Fibroblast of lung (primary cell): ENCODE data around the gene RERE. TPM values are rescaled to one million over a fixed set of nuclear protein-coding genes. Genes with fewer than 3 reads are reported as not detected.

ENCODE experiments used
- DNase-seq, 2 donors: peaks; one replicate each; pipeline versions ENCODE4 v3.0.0 to v3.0.0-alpha.2; 2010; ENCODE audit warnings: low read depth in 2 of 2
- H2AFZ ChIP-seq: 2 replicates; pipeline ENCODE4 v1.5.1; 2012; ENCODE audit warnings: low read length, control low read depth, inconsistent platforms
- H3K27ac ChIP-seq: 2 replicates; pipeline ENCODE4 v1.5.1; 2011; ENCODE audit warnings: low read length, control low read depth; ENCODE audit not compliant: insufficient read depth
- H3K27me3 ChIP-seq: 2 replicates; pipeline ENCODE4 v1.5.1; 2011; ENCODE audit warnings: mild to moderate bottlenecking, low read length; ENCODE audit not compliant: control insufficient read depth, insufficient read depth
- H3K36me3 ChIP-seq: 2 replicates; pipeline ENCODE4 v1.5.1; 2011; ENCODE audit warnings: low read length; ENCODE audit not compliant: control insufficient read depth, insufficient read depth
- H3K4me1 ChIP-seq: 2 replicates; pipeline ENCODE4 v1.5.1; 2011; ENCODE audit warnings: low read length; ENCODE audit not compliant: control insufficient read depth, insufficient read depth; ENCODE audit errors: extremely low read depth
- H3K4me2 ChIP-seq: 2 replicates; pipeline ENCODE4 v1.5.1; 2011; ENCODE audit warnings: low read length, control low read depth; ENCODE audit not compliant: insufficient read depth; ENCODE audit errors: extremely low read depth
- H3K4me3 ChIP-seq, 4 experiments: fragments of 200-600 bp in 1 of 4; sonication (generic) in 1 of 4; replicated peaks in 1 of 4; 2 replicates each; pipeline ENCODE4 v1.5.1; 2011 to 2016; ENCODE audit warnings: low read length in 4 of 4, low read depth in 3 of 4, mild to moderate bottlenecking in 3 of 4, control low read depth in 2 of 4, inconsistent platforms in 1 of 4, mixed read lengths in 1 of 4; ENCODE audit not compliant: insufficient read depth in 1 of 4; ENCODE audit errors: control extremely low read depth in 1 of 4
- H3K79me2 ChIP-seq: 2 replicates; pipeline ENCODE4 v1.5.1; 2012; ENCODE audit warnings: mild to moderate bottlenecking, low read length, inconsistent platforms; ENCODE audit not compliant: control insufficient read depth, insufficient read depth
- H3K9ac ChIP-seq: 2 replicates; pipeline ENCODE4 v1.5.1; 2011; ENCODE audit warnings: mild to moderate bottlenecking, low read length, control low read depth; ENCODE audit not compliant: insufficient read depth
- H3K9me3 ChIP-seq: 2 replicates; pipeline ENCODE4 v1.5.1; 2012; ENCODE audit warnings: low read depth, low read length; ENCODE audit not compliant: control insufficient read depth, insufficient read depth
- H4K20me1 ChIP-seq: 2 replicates; pipeline ENCODE4 v1.5.1; 2011; ENCODE audit warnings: low read length; ENCODE audit not compliant: control insufficient read depth, insufficient read depth; ENCODE audit errors: extremely low read depth
- EZH2 ChIP-seq: IDR thresholded peaks from 2 replicates; pipeline ENCODE4 v1.5.1; 2012; ENCODE audit warnings: low read length, control low read depth, mild to moderate bottlenecking; ENCODE audit errors: missing control alignments
- polyA plus RNA-seq, 2 donors: library from polyadenylated mRNA; depleted of rRNA in 1 of 2; stranded (reverse) in 1 of 2; unstranded in 1 of 2; fragments of >200 nt; gene quantifications; 2 replicates each; pipeline ENCODE4 v1.2.1, GENCODE V29; 2011 to 2012; ENCODE audit warnings: missing spikeins in 1 of 2
- total RNA-seq: library from RNA; depleted of rRNA; stranded (reverse); fragments of >200 nt; gene quantifications from 2 replicates; pipeline ENCODE4 v1.2.1, GENCODE V29; 2014
- TF ChIP-seq, protein P1 (sequence below), 2 donors: IDR thresholded peaks in 1 of 2; conservative IDR thresholded peaks in 1 of 2; 1 replicate in 1 of 2; 2 replicates in 1 of 2; pipeline ENCODE4 v1.5.1; 2011 to 2012; ENCODE audit warnings: low read length in 2 of 2, control low read depth in 1 of 2, inconsistent platforms in 1 of 2, low read depth in 1 of 2, mild to moderate bottlenecking in 1 of 2

RERE gene
- total and polyA plus RNA-seq, 2 donors (not counting 1 experiment from before 2014, with no cell fraction given) = 3.7 to 51.0 TPM

GRCh38 chr1:8846263-8846662, 28.8 kb upstream of the RERE start:
- Histone ChIP-seq H3K27me3 (no peaks in the 10 kb centered on the region), H3K9me3 (no peaks in the 10 kb centered on the region), H3K79me2 (no peaks in the 10 kb centered on the region), H3K9ac (no peak overlapping the region), H3K4me1 (peaks cover 3% of the 10 kb centered on the region), H2AFZ (no peak overlapping the region), H3K4me3 (no peak overlapping the region), H4K20me1 (no peaks in the 10 kb centered on the region), H3K27ac (no peak overlapping the region), H3K36me3 (no peaks in the 10 kb centered on the region), H3K4me2 (no peak overlapping the region)
- TF ChIP-seq, protein P1, sequence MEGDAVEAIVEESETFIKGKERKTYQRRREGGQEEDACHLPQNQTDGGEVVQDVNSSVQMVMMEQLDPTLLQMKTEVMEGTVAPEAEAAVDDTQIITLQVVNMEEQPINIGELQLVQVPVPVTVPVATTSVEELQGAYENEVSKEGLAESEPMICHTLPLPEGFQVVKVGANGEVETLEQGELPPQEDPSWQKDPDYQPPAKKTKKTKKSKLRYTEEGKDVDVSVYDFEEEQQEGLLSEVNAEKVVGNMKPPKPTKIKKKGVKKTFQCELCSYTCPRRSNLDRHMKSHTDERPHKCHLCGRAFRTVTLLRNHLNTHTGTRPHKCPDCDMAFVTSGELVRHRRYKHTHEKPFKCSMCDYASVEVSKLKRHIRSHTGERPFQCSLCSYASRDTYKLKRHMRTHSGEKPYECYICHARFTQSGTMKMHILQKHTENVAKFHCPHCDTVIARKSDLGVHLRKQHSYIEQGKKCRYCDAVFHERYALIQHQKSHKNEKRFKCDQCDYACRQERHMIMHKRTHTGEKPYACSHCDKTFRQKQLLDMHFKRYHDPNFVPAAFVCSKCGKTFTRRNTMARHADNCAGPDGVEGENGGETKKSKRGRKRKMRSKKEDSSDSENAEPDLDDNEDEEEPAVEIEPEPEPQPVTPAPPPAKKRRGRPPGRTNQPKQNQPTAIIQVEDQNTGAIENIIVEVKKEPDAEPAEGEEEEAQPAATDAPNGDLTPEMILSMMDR (conservative IDR thresholded peaks at IDR 0.05 in 1 of 2, IDR thresholded peaks at IDR 0.05 in 1 of 2; ENCODE audit: low read depth in 1 of 2, low read length in 2 of 2) = no peak
- no peak for TF ChIP-seq EZH2
- DNase-seq = no peak

DNA sequence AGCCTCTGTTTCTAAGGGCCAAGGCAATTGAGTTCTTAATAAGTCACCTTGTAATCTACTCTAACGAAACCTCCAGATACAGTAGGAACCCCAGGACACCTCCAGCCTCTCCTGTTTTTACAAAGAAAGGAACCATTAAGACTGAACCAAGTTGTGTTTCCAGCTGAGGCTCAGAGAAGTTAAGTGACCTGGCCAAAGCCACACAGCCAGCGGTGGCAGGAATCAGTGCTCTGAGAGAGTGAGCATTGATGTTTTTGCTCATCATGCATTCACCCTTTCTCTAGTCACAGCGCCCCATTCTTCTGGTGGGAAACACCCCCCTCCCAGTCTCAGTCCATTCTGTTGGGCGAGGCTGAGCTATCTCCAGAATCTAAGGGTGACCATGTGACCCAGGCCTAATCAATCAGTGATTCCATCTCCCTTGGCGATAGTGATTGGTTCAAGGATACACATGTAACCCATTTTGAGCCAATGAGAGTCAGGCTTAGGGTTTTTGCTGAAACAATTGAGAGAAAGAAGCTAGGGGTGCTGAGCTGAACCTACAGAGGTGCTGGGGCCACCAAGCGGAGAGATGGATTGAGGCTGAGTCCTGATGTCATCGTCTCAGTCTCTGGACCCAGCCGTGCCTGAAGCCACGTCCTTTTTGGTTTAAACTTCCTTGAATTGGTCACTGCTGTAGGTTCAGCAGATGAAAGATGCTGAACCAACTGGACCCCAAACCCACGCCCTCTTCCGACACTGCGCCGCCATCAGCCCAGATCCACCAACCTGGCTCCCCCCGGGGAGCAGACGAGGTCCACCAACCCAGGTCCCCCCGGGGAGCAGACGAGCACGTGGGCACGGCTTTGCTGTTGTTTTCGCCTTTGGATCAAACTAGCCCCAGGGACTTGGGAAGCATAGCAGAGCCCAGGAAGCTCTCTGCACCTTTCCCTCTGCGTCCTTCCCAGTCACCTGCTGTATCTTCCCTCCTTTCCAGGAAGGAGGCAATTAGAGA, 28.0 kb upstream of the RERE start:
- no peaks in the 10 kb centered on the region for H3K27me3 ChIP-seq
- no peak overlapping the region for H2AFZ ChIP-seq
- H3K4me1 ChIP-seq = peaks cover 3% of the 10 kb centered on the region
- H3K9me3 ChIP-seq = no peaks in the 10 kb centered on the region
- H3K36me3 ChIP-seq = no peaks in the 10 kb centered on the region
- H3K79me2 ChIP-seq = no peaks in the 10 kb centered on the region
- TF ChIP-seq EZH2 = no peak
- TF ChIP-seq, protein P1 (conservative IDR thresholded peaks at IDR 0.05 in 1 of 2, IDR thresholded peaks at IDR 0.05 in 1 of 2; ENCODE audit: low read depth in 1 of 2, low read length in 2 of 2) = no peak
- no peak overlapping the region for H3K9ac ChIP-seq
- no peak overlapping the region for H3K4me2 ChIP-seq
- H4K20me1 ChIP-seq = no peaks in the 10 kb centered on the region
- no peak overlapping the region for H3K4me3 ChIP-seq
- no peak overlapping the region for H3K27ac ChIP-seq
- DNase-seq = no peak

DNA sequence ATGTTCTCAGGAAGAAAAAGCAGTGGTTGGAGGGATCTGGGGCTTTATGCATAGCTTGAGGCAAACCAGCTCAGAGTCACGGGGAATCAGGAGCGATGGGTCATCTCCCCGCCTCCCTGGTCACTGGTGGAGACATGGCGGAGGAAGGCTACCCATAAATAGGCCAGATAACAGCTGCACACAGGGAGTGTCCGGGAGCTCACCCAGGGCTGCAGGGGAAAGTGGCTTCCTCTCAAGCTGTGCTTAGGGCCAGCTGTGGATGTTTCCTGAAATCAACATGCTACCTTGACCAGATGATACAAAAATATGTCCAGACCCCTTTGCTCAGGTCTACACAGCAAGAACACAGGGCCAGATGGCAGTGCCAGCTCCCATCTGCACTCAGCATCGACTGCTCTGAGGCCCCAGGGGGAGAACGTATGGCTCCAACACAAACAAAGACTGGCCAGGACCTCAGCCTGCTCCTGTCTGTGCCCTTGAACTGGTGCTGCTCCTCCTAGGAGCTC, 27.1 kb upstream of the RERE start:
- Histone ChIP-seq H3K4me3 (no peak overlapping the region), H3K27me3 (no peaks in the 10 kb centered on the region), H3K9me3 (no peaks in the 10 kb centered on the region), H3K9ac (no peak overlapping the region), H3K36me3 (no peaks in the 10 kb centered on the region), H2AFZ (no peak overlapping the region), H4K20me1 (no peaks in the 10 kb centered on the region), H3K4me1 (peaks cover 3% of the 10 kb centered on the region), H3K4me2 (no peak overlapping the region), H3K27ac (no peak overlapping the region), H3K79me2 (no peaks in the 10 kb centered on the region)
- no peak for TF ChIP-seq EZH2
- TF ChIP-seq, protein P1 (conservative IDR thresholded peaks at IDR 0.05 in 1 of 2, IDR thresholded peaks at IDR 0.05 in 1 of 2; ENCODE audit: low read depth in 1 of 2, low read length in 2 of 2) = no peak
- no peak for DNase-seq
